Bronchus fibroblast of lung (primary cell): ENCODE measurements around the gene TEX13B. TPM values are rescaled to one million over a fixed set of nuclear protein-coding genes. Genes with fewer than 3 reads are reported as not detected.

ENCODE experiments used
- total RNA-seq: library from RNA; depleted of rRNA; stranded (reverse); fragments of >200 nt; gene quantifications from 2 replicates; pipeline ENCODE4 v1.2.3, GENCODE V29; 2015

TEX13B gene
- total RNA-seq: not detected in 2 replicates

GRCh38 chrX:107982356-107982755 is at the start of gene TEX13B:
Gene TEX13B (minus strand): TSS chrX:107982370. CDS start chrX:107982127, 243 bp downstream.

Other genes starting within 250 kb of the TEX13B start
- gene TSC22D3, start 206.6 kb downstream of the TEX13B start, total RNA-seq: 106 TPM in 2 replicates
- gene NCBP2L, start 204.6 kb downstream of the TEX13B start, total RNA-seq: not detected in 2 replicates
- gene MID2, start 156.5 kb downstream of the TEX13B start, total RNA-seq: 6.4 TPM in 2 replicates
- gene VSIG1, start 62.7 kb upstream of the TEX13B start, total RNA-seq: not detected in 2 replicates
- gene PSMD10, start 109.2 kb upstream of the TEX13B start, total RNA-seq: 51.0 and 55.0 TPM in 2 replicates
- 6.2 and 6.5 TPM in 2 replicates for gene ATG4A, start 109.4 kb upstream of the TEX13B start, total RNA-seq